Naive thymus-derived CD4-positive, alpha-beta T cell (primary cell): ENCODE results near the gene ITPRIP. TPM values are rescaled to one million over a fixed set of nuclear protein-coding genes. Genes with fewer than 3 reads are reported as not detected.

Source experiments
- ATAC-seq: fragments of 150-1000 bp; cut with Tn5 transposase; 2 replicates; pipeline ENCODE4 v1.10.0; 2021; ENCODE audit warnings: mild to moderate bottlenecking, moderate library complexity
- CTCF ChIA-PET: fragments of 350-600 bp; sonication (Branson Sonifier 250); formaldehyde crosslinking; loops from one replicate; lab custom pipeline; 2021; ENCODE audit warnings: antibody characterized with exemption; lab: Charles Lee
- POLR2A ChIA-PET: fragments of 350-600 bp; sonication (Branson Sonifier 250); formaldehyde crosslinking; loops from one replicate; lab custom pipeline; 2021; ENCODE audit warnings: antibody characterized with exemption, inconsistent platforms; lab: Charles Lee
- DNase-seq, 9 donors: peaks; one replicate each; pipeline versions ENCODE4 v3.0.0 to v3.0.0-alpha.2; 2020 to 2022; ENCODE audit warnings: mixed read lengths in 1 of 9
- H3K27ac ChIP-seq: one replicate; pipeline ENCODE4 v1.7.0; 2013; ENCODE audit warnings: mild to moderate bottlenecking, low read depth, low read length, moderate library complexity
- H3K27me3 ChIP-seq, 2 donors: one replicate each; pipeline ENCODE4 v1.7.0; 2013; ENCODE audit warnings: low read length in 2 of 2, mild to moderate bottlenecking in 2 of 2, moderate library complexity in 2 of 2; ENCODE audit not compliant: control insufficient read depth in 2 of 2, insufficient read depth in 2 of 2
- H3K36me3 ChIP-seq, 3 experiments: 1 replicate in 2 of 3; 2 replicates in 1 of 3; pipeline ENCODE4 v1.7.0; 2013; ENCODE audit warnings: low read length in 3 of 3, mild to moderate bottlenecking in 3 of 3, moderate library complexity in 1 of 3; ENCODE audit not compliant: insufficient read depth in 3 of 3, control insufficient read depth in 2 of 3
- H3K4me1 ChIP-seq, 2 donors: one replicate each; pipeline ENCODE4 v1.7.0; 2013; ENCODE audit warnings: low read length in 2 of 2, mild to moderate bottlenecking in 2 of 2, moderate library complexity in 1 of 2; ENCODE audit not compliant: control insufficient read depth in 2 of 2, insufficient read depth in 2 of 2
- H3K4me3 ChIP-seq: 2 replicates; pipeline ENCODE4 v1.7.0; 2013; ENCODE audit warnings: mild to moderate bottlenecking, low read length
- H3K9me3 ChIP-seq, 3 experiments: 1 replicate in 2 of 3; 2 replicates in 1 of 3; pipeline ENCODE4 v1.7.0; 2013; ENCODE audit warnings: low read length in 3 of 3; ENCODE audit not compliant: control insufficient read depth in 2 of 3
- H3K27ac Mint-ChIP-seq, 9 donors: one replicate each; pipeline ENCODE4 v1.8.0; 2020 to 2022; ENCODE audit warnings: mixed read lengths in 9 of 9, mild to moderate bottlenecking in 8 of 9, moderate library complexity in 5 of 9, inconsistent platforms in 2 of 9
- H3K27me3 Mint-ChIP-seq, 5 donors: one replicate each; pipeline ENCODE4 v1.8.0; 2021 to 2022; ENCODE audit warnings: mixed read lengths in 5 of 5, mild to moderate bottlenecking in 1 of 5
- H3K36me3 Mint-ChIP-seq, 5 donors: one replicate each; pipeline ENCODE4 v1.8.0; 2020 to 2022; ENCODE audit warnings: mixed read lengths in 5 of 5, mild to moderate bottlenecking in 3 of 5, inconsistent platforms in 1 of 5
- H3K4me1 Mint-ChIP-seq, 7 donors: one replicate each; pipeline ENCODE4 v1.8.0; 2020 to 2022; ENCODE audit warnings: mixed read lengths in 7 of 7, mild to moderate bottlenecking in 3 of 7, inconsistent platforms in 1 of 7
- H3K4me3 Mint-ChIP-seq, 10 donors: one replicate each; pipeline ENCODE4 v1.8.0; 2020 to 2022; ENCODE audit warnings: mild to moderate bottlenecking in 10 of 10, mixed read lengths in 10 of 10, moderate library complexity in 6 of 10, inconsistent platforms in 2 of 10
- H3K9me3 Mint-ChIP-seq, 11 donors: one replicate each; pipeline ENCODE4 v1.8.0; 2020 to 2022; ENCODE audit warnings: mixed read lengths in 11 of 11, mild to moderate bottlenecking in 4 of 11, inconsistent platforms in 1 of 11, moderate library complexity in 1 of 11
- intact Hi-C, 2 donors: fragments of 100-400 bp; cut with micrococcal nuclease; formaldehyde crosslinking; loops; one replicate each; pipeline ENCODE4 v1.15.1; 2023
- polyA plus RNA-seq, 2 donors: library from polyadenylated mRNA; unstranded; fragments of 300-500 nt; fragmentation: Illumina TruSeq; gene quantifications; one replicate each; pipeline ENCODE4 v1.2.3, GENCODE V29; 2021
- total RNA-seq, 6 experiments: library from RNA in 5 of 6; stranded (reverse) in 5 of 6; gene quantifications; 1 replicate in 5 of 6; 2 replicates in 1 of 6; pipeline ENCODE4 v1.2.3 and lab custom pipeline; 2021 to 2026

ITPRIP gene
- total and polyA plus RNA-seq, 7 experiments from 2014 or later, result 17.8 to 129 (median 20.2) TPM

DNA sequence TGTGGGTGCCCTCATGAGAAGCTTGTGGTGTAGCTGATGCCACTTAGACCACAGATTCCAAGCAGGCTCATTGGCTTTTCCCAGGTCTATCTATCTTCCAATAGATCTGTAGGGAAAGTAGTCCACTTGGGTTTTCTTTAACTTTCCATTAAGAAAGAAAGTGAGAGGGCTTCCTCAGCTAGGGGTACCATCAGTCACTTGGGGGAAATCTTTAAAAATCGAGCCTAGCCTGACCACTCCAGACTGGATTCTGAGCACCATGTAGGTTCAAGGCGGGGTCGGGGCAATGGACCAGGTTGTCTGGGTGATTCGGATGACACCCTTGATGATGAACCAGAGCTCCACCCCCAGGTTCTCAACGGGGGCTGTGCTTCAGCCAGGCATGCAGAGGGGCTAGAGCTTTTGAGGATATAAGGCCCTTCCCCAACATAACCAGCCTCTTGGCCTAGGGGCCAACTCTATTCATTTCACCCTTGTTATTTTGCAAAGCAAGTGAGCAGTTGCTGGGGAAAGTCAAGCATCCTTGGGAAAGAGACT lies 27.0 kb downstream of the ITPRIP start:
- intact Hi-C loops, result no loop called here
- Histone ChIP-seq H3K27me3 (no peaks in the 10 kb centered on the region), H3K27ac (no peak overlapping the region), H3K9me3 (no peaks in the 10 kb centered on the region), H3K36me3 (peaks cover 0 to 51% (median 14%) of the 10 kb centered on the region in 3 experiments), H3K4me1 (peaks cover 12 to 34% of the 10 kb centered on the region in 2 donors), H3K4me3 (no peak overlapping the region)
- Mint-ChIP-seq H3K4me3 (no peak overlapping the region), H3K27me3 (no peaks in the 10 kb centered on the region), H3K27ac (peak overlapping the region in 4 of 9 donors; percentile 12 to 79 (median 22)), H3K9me3 (no peaks in the 10 kb centered on the region), H3K4me1 (peaks cover 40 to 66% (median 56%) of the 10 kb centered on the region in 7 donors), H3K36me3 (peaks cover 0 to 27% (median 10%) of the 10 kb centered on the region in 5 donors)
- no peak for ATAC-seq
- DNase-seq, result no peak
- ChIA-PET CTCF (interaction anchor here (0.7 to 5.7 kb wide), 6 partner anchors 12 to 39 kb away, joined by 3 to 30 read pairs (median 4); partner anchors contain the start of gene ITPRIP), POLR2A (interaction anchor here (1.1 to 1.2 kb wide), 2 partner anchors 10 to 13 kb away, joined by 4 to 5 read pairs; no protein-coding TSS in a partner anchor)

DNA sequence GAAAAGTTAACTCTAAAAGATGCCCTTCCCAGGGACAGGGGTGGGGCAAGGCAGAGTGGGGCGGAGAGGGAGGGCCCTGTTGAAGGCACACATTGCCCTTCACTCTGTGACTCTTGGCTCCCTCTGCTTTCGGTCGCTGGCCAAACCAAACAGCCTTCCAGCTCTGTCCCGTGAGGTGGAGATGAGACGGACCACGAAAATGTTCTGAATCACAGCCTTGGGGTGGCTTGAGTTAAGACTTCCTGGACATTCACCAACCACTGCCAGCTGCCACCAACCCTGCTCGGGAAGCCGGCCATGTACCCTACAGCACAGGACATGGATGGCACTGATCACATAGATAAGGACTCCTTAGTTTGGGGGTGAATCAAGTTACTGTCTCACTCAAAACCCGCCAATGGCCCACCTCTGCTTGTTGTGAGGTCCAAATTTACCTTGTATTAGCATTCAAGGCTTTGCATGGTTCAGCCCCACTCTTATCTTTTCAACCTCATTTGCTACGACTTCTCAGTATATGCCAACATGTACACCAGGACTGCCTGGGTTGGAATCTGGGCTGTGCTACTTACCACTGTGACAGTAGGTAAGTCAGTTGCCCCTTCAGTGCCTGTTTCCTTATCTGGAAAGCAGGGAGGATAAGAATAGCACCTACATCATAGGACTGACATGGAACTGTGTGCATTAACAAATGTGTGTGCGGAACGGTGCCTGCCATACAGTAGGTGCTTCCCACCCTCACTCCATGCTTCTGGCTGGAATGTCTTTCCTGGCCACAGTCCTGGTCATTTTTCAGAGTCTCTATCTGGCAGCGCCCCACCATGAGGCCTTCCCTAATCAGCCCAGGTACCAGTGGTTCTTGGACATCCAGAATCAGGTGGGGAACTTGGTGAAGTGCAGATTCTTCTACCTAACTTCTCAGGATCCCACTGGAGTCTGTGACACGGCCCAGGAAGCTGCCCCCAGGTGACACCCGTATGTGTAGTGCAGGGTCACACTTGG lies 28.0 kb downstream of the ITPRIP start:
- intact Hi-C loops, result loop anchor here in 1 of 2 donors (2.0 kb wide), 1 partner anchor 19 kb away; no protein-coding TSS in a partner anchor
- Mint-ChIP-seq H3K36me3 (peaks cover 0 to 27% (median 10%) of the 10 kb centered on the region in 5 donors), H3K4me3 (peak overlapping the region in 5 of 10 donors; percentile 11 to 64 (median 31)), H3K27me3 (no peaks in the 10 kb centered on the region), H3K4me1 (peaks cover 46 to 73% (median 63%) of the 10 kb centered on the region in 7 donors), H3K27ac (peak overlapping the region in 8 of 9 donors; percentile 41 to 86 (median 76)), H3K9me3 (peaks cover 0 to 4% (median 0%) of the 10 kb centered on the region in 11 donors)
- DNase-seq (no peak), ATAC-seq (no peak)
- Histone ChIP-seq H3K27ac (no peak overlapping the region), H3K27me3 (no peaks in the 10 kb centered on the region), H3K9me3 (no peaks in the 10 kb centered on the region), H3K36me3 (peaks cover 0 to 41% (median 14%) of the 10 kb centered on the region in 3 experiments), H3K4me3 (no peak overlapping the region), H3K4me1 (peaks cover 21 to 43% of the 10 kb centered on the region in 2 donors)
- POLR2A ChIA-PET, result interaction anchor here (0.6 to 5.9 kb wide), 5 partner anchors 10 to 28 kb away, joined by 3 to 38 read pairs (median 4); partner anchors contain the start of gene ITPRIP
- CTCF ChIA-PET, result interaction anchor here (0.7 to 8.2 kb wide), 6 partner anchors 11 to 40 kb away, joined by 3 to 259 read pairs (median 18); partner anchors contain the start of genes CFAP58 and ITPRIP

- POLR2A ChIA-PET, result interaction anchor here (0.7 to 6.2 kb wide), 6 partner anchors 14 to 43 kb away, joined by 3 to 78 read pairs (median 24); partner anchors contain the start of gene ITPRIP
- peak overlapping the region; percentile 79 to 94 (median 87) for H3K27ac Mint-ChIP-seq
- no peaks in the 10 kb centered on the region for H3K27me3 Mint-ChIP-seq
- peaks cover 0 to 23% (median 5%) of the 10 kb centered on the region in 3 experiments for H3K36me3 ChIP-seq
- peak overlapping the region; percentile 19 for H3K4me3 ChIP-seq
- DNase-seq (peak in 7 of 9 donors; percentile 51 to 77 (median 71)), ATAC-seq (peak; percentile 58)
- peaks cover 53 to 89% (median 75%) of the 10 kb centered on the region in 7 donors for H3K4me1 Mint-ChIP-seq
- peaks cover 39 to 43% of the 10 kb centered on the region in 2 donors for H3K4me1 ChIP-seq
- peaks cover 0 to 4% (median 0%) of the 10 kb centered on the region in 11 donors for H3K9me3 Mint-ChIP-seq
- no peaks in the 10 kb centered on the region for H3K27me3 ChIP-seq
- no peak overlapping the region for H3K27ac ChIP-seq
- intact Hi-C loops, result loop anchor here (1.0 to 2.0 kb wide), 6 partner anchors 11 to 39 kb away; partner anchors contain the start of genes GSTO2 (in 1 of the 2) and ITPRIP (in 1 of the 2)
- no peaks in the 10 kb centered on the region for H3K9me3 ChIP-seq
- CTCF ChIA-PET, result interaction anchor here (1.0 to 8.2 kb wide), 4 partner anchors 13 to 41 kb away, joined by 3 to 259 read pairs (median 80); partner anchors contain the start of genes CFAP58 and ITPRIP
- H3K4me3 Mint-ChIP-seq, result peak overlapping the region; percentile 25 to 83 (median 75)
- peaks cover 0 to 16% (median 10%) of the 10 kb centered on the region in 5 donors for H3K36me3 Mint-ChIP-seq
Observed at GRCh38 chr10:104308439-104308903, 29.8 kb downstream of the ITPRIP start.

DNA sequence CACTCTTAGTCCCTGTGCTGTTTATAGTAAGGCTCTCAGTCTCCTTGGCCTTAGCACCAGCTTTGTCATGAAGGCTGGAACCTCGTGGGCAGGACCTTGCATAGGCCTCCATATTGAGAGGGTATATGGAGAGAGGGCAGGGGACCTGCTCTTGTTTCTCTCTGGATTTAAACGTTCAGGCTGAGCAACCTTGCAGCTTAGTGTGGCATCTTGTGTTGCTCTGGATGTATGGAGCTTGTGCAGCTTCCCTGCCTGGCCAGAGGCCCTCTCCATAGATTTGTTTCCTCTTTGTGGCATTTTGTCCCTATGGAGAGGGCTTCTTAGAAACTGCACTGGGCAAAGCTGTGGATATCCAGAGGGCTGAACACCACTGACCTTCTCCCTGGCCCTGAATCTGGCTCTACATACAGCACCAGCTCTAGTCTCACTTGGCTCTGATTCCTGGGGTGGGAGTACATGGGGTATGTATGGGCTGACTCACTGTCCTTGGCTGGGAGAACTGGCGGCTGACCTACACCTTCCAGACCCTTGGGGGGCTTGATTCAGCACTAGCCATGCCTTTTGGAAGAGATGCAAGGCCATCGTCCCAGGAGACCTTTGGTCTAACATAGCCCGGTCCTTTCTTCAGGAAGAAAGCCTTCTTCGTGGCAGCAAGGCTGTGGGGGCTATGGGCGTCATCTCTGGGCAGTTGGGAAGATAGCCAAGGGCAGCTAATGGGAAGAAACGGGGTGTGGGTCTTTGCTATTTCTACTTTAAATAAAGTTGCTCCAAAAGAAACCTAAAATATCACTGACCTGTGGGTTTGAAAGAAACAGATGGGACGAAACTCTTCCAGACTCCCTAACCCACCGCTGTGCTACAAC lies 30.5 kb downstream of the ITPRIP start:
- no peaks in the 10 kb centered on the region for H3K9me3 ChIP-seq
- POLR2A ChIA-PET, result interaction anchor here (1.2 to 6.2 kb wide), 9 partner anchors 12 to 53 kb away, joined by 3 to 78 read pairs (median 10); partner anchors contain the start of gene ITPRIP
- DNase-seq (no peak), ATAC-seq (no peak)
- intact Hi-C loops, result loop anchor here (1.0 to 2.0 kb wide), 6 partner anchors 11 to 39 kb away; partner anchors contain the start of genes GSTO2 (in 1 of the 2) and ITPRIP (in 1 of the 2)
- H3K27me3 ChIP-seq, result no peaks in the 10 kb centered on the region
- H3K9me3 Mint-ChIP-seq, result peaks cover 0 to 4% (median 0%) of the 10 kb centered on the region in 11 donors
- H3K4me3 Mint-ChIP-seq, result peak overlapping the region; percentile 25 to 83 (median 75)
- CTCF ChIA-PET, result interaction anchor here (0.8 to 8.2 kb wide), 11 partner anchors 14 to 42 kb away, joined by 3 to 259 read pairs (median 16); partner anchors contain the start of genes CFAP58 and ITPRIP
- H3K27me3 Mint-ChIP-seq, result no peaks in the 10 kb centered on the region
- H3K4me3 ChIP-seq, result no peak overlapping the region
- H3K27ac ChIP-seq, result no peak overlapping the region
- peak overlapping the region; percentile 79 to 94 (median 87) for H3K27ac Mint-ChIP-seq
- peaks cover 41 to 43% of the 10 kb centered on the region in 2 donors for H3K4me1 ChIP-seq
- H3K36me3 ChIP-seq, result peaks cover 0 to 16% (median 0%) of the 10 kb centered on the region in 3 experiments
- peaks cover 0 to 16% (median 5%) of the 10 kb centered on the region in 5 donors for H3K36me3 Mint-ChIP-seq
- peaks cover 53 to 91% (median 81%) of the 10 kb centered on the region in 7 donors for H3K4me1 Mint-ChIP-seq

- Mint-ChIP-seq H3K27ac (peak overlapping the region; percentile 50 to 90 (median 84)), H3K36me3 (peaks cover 0 to 19% (median under 1%) of the 10 kb centered on the region in 5 donors), H3K4me1 (peaks cover 49 to 86% (median 73%) of the 10 kb centered on the region in 7 donors), H3K27me3 (no peaks in the 10 kb centered on the region), H3K9me3 (peaks cover 0 to 5% (median 0%) of the 10 kb centered on the region in 11 donors), H3K4me3 (peak overlapping the region in 6 of 10 donors; percentile 5 to 71 (median 30))
- H3K4me3 ChIP-seq, result no peak overlapping the region
- H3K9me3 ChIP-seq, result no peaks in the 10 kb centered on the region
- ATAC-seq (no peak), DNase-seq (no peak)
- H3K27me3 ChIP-seq, result no peaks in the 10 kb centered on the region
- peaks cover 0 to 9% (median 0%) of the 10 kb centered on the region in 3 experiments for H3K36me3 ChIP-seq
- intact Hi-C loops, result no loop called here
- no peak overlapping the region for H3K27ac ChIP-seq
- ChIA-PET POLR2A (interaction anchor here (0.6 to 6.2 kb wide), 13 partner anchors 11 to 1695 kb away, joined by 3 to 78 read pairs (median 10); partner anchors contain the start of genes CFAP58, GSTO1 and ITPRIP), CTCF (interaction anchor here (1.0 to 8.2 kb wide), 11 partner anchors 9 to 43 kb away, joined by 3 to 259 read pairs (median 16); partner anchors contain the start of genes CFAP58 and ITPRIP)
- H3K4me1 ChIP-seq, result peaks cover 41 to 43% of the 10 kb centered on the region in 2 donors
Observed at GRCh38 chr10:104306897-104307296, 31.4 kb downstream of the ITPRIP start.
